Stimulated activated CD4-positive, alpha-beta T cell treated with anti-CD3 and anti-CD28 coated beads, Interleukin-1b, Interleukin-23, amount 100 ng/mL, for 24 hours (primary cell): ENCODE data around the gene EIF3L.

Experiments
- DNase-seq, 4 experiments: peaks; one replicate each; pipeline ENCODE4 v3.0.0-alpha.2; 2020; ENCODE audit warnings: low read depth in 4 of 4, low spot score in 1 of 4

The EIF3L gene

DNA sequence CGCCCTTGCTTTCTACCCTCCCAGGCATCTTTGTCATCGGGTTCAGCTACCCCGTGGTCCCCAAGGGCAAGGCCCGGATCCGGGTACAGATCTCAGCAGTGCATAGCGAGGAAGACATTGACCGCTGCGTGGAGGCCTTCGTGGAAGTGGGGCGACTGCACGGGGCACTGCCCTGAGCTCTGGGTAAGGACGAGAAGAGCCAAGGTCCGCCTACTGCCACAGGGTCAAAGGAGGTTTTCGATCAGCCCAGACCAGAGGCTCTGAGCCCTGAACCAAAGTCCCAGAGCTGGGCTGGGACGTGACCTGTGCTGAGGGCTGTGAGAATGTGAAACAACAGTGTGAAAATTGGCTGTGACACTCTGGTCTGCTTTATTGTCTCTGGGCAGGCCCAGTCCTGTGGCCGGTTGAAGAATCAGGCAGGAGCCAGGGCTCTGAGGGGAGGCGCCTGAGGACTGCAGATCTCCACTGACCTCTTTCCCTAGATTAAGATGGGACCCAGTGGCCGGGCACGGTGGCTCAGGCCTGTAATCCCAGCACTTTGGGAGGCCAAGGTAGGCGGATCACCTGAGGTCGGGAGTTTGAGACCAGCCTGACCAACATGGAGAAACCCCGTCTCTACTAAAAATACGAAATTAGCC lies 32.6 kb upstream of the EIF3L start:
- no peak for DNase-seq

DNA sequence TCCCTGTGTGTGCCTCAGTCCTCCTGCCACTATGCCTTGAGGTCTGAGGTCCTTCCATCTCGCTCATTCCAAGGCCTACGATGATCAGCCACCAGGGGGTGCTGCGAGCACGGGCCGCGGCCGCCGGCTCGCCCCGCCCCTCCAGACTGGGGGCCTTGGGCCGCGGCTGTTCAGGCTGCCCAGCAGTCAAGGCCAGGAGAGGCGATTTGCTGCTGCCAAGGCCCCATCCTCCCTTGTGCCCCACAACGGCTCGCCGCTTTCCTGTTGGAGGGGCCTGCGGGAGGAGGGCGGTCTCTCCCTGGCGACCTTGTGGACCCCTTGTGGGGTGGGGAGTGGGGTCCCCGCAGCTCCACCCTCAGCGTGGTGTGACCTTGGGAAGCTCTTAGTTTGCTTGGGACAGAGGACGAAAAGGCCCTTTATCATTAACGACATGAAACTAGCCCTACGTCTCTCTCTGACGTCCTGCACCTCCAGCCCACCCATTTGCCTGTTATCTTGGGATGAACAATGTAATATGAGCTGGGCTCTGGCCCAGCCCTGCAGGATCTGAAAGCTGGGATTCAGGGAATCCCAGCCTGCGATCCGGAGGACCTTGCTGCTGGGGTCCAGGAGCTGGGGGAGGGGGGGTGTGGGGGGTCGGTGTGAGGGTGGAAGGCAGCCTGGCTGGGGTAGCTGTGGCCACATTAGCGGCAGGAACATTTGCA lies 31.4 kb upstream of the EIF3L start:
- DNase-seq, result peak; percentile 67 to 84 (median 79)

DNA sequence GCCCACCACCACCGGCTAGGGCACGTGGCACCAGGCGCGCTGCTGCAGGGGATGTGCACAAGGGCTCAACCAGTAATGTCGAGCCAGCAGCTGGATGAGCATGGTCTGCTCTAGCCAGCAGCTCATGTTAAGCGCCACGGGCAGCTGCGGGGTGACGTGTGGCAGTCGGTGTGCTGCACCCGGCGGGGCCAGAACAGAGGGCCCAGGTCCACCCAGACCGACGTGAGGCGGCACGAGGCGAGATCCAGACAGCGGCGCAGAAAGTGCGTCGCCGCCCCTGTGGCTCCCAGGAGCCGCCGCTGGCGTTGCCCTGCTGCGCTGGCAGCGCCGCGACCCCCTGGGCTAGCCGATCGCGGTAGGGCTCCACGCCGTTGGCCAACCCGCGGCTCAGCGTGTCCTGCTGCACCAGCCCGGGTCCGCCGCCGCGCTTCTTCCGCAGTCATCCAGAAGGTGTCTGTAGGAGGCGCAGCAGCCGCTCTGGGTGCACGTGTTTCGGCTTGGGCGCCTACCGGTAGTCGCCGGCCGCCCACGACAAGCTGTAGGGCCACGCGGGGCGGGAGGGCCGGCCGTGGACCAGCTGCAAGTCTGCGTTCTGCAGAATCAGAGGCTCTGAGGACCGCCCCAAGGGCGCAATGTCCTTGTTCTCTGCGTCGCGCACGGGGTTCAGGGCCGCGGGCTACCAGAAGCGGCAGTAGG lies 30.7 kb upstream of the EIF3L start:
- DNase-seq, result peak in 3 of 4 experiments; percentile 38 to 52 (median 49)

DNA sequence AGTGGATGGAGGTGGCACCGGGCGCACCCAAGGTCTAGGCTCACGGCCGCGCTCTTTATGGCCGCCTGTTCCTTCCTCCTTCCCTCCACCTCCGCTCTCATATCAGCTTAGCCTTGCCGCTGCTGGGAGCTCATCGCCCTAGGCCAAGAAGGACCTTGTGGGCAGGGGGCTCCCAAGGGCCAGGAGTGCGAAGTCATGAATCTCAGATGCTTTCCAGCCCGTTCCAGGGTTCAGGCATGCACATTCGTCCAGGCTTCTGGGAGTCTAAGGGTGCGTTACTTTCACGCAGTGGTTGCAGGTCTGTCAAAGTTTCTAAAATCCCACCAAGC lies 30.1 kb upstream of the EIF3L start:
- no peak for DNase-seq

DNA sequence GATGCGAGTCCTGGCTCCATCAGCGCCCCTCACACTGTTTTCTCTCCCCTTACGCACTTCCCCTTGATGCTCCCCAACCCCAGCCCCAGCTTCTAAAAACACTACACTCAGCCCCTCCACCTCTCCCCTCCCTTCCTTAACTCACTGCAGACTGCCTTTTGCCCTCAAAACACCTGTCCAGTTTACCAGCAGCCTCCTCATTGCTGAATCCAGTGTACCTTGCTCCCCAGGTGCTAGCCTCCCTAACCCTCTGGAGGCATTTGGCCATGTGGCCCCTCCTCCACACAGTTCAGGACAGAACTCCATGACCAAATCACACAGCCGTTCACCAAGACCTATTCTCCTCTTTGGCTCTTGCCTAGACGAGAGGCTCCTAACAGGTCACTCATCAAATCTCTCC lies 28.9 kb upstream of the EIF3L start:
- DNase-seq, result no peak

DNA sequence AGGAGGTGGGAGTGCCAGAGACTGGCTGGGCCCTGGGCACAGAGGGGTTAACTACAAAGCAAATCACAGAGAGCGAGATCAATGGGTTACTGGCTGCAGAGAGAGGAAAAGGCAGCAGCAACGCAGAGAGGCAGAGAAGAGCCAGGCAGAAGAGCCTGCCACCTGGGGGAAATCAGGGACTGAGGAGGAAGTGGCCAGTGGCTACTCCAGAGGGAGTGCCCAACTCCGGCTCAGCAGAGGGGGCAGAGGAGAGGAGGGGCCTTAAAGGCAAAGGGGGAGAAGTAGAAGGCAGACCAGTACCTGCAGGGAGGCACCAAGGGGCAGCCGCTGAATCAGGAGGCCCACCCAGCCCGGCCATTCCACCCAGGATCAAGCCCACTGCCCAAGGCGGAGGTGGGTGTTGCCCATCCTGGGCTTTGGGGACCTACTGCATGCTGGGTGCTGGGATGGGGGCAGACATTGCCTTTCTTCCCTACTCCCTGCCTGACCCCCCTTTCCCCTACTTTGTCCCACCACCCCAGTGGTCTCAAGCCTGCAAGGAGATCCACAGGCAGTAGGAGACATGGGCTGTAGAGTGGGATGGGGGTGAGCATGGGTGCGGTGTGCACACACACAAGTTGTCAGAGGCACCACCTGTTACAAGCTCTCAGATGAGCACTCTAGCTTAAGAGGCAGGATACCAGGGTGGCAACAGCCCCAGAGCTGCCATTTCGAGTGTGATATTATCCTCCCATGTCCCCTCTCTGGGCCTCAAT lies 27.0 kb upstream of the EIF3L start:
- no peak for DNase-seq

DNA sequence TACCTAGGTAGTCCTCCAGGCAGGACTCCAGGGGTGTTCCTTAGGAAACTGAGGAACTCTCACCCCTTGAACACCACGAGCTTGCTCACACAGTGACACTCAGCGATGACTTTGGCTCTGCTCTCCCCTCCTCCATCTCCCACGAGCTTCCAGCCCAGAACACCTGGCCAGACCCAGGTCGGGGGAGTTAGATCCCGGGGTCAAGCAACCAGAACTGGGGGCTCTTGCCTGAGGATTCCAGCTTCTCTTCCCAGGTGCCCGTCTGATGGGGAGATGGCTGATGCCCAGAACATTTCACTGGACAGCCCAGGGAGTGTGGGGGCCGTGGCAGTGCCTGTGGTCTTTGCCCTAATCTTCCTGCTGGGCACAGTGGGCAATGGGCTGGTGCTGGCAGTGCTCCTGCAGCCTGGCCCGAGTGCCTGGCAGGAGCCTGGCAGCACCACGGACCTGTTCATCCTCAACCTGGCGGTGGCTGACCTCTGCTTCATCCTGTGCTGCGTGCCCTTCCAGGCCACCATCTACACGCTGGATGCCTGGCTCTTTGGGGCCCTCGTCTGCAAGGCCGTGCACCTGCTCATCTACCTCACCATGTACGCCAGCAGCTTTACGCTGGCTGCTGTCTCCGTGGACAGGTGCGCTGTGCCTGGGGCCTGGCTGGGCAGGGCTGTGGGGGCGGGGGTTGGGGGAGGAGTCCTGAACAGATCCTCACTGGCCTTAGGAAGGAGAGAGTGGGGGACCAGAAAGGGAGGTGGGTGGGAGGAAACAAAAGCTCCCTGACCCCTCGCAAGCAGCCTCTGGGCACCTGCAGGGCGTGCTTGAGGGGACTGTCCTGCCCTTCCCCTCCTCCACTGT lies 25.9 kb upstream of the EIF3L start, which contains the start of gene GALR3:
Gene GALR3 (plus strand): TSS at position 249 of the 852 bp plus-strand sequence. CDS start 25 bp downstream, at position 274.
- DNase-seq, result no peak

DNA sequence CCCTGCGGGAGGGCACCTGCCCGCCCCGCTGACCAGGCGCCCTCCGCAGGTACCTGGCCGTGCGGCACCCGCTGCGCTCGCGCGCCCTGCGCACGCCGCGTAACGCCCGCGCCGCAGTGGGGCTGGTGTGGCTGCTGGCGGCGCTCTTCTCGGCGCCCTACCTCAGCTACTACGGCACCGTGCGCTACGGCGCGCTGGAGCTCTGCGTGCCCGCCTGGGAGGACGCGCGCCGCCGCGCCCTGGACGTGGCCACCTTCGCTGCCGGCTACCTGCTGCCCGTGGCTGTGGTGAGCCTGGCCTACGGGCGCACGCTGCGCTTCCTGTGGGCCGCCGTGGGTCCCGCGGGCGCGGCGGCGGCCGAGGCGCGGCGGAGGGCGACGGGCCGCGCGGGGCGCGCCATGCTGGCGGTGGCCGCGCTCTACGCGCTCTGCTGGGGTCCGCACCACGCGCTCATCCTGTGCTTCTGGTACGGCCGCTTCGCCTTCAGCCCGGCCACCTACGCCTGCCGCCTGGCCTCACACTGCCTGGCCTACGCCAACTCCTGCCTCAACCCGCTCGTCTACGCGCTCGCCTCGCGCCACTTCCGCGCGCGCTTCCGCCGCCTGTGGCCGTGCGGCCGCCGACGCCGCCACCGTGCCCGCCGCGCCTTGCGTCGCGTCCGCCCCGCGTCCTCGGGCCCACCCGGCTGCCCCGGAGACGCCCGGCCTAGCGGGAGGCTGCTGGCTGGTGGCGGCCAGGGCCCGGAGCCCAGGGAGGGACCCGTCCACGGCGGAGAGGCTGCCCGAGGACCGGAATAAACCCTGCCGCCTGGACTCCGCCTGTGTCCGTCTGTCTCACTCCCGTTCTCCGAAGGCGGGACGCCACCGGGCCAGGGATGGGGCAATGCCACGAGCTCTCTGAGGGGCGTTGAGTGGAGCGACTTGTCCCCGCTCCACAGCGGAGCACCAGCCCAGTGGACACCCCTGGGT lies 24.3 kb upstream of the EIF3L start:
- no peak for DNase-seq

DNA sequence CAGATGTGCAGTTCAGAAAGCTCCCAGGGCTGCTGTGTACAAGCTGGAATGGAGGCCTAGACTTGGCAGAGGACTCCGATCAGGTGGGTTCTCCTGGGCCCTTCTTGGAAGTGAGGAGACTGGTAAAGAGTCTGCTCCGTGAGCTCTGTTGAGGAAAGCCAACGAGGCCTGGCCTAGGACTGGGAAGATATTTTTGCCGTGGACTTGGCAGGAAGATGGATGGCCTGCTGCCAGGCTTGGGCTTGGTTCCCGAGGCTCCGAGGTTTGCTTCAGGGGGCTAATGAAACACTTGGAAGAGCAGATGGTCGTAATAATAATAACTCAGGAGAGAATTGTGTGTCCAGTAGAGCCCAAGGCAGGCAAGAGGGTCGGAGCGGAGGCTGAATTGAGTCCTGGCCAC lies 22.2 kb upstream of the EIF3L start:
- DNase-seq, result no peak

DNA sequence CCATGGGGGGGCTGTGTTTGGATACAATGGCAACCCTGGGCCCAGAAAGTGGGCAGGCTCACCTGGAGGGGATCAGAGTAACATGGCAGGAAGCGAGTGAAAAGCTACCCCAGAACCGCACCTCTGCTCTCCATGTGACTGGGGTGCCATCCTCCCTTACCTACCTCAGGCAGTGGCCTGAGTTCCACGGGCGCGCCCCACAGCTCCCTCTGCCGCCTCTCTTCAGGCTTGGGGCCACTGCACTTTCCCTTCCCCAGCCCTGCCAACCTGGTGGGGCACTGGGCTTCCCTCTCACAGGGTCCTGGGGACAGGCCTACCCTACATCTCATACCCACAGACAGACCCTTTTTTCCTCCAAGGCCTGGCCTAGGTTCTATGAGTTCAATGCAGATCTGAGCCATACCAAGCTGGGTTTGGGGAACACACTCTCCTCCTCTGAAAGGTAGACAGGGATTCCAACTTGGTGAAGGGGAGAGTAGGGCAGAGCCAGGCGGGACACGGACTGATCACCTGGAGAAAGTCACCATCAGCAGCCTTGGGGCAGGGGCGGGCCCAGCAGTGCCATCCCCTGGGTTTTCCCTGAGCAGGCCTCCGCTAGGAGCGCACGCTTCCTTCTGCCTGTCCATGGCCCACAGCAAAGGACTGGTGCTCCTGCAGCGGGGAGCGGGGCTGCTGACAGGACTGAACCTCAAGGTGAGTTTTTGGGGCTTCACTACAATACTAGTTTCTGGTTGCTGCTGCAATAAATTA lies 19.0 kb upstream of the EIF3L start:
- no peak for DNase-seq

DNA sequence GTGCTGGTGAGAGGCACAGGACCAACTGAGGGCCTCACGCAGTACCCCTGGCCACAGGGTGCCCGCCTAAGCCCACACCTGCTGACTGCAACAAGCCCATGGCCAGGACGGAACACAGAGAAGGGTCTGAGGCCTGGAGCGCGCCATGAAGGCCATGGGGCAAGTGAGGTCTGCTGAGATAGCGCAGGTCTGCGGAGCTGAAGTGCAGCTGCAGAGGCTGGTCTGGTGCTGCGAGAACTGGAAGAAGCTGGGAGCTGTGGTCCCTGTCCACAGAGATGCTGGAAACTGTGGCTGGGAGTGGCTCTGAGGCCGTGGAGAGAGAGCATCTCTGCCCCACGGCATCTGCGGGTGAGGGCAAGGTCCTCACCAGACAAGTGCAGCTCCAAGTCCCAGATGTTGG lies 17.7 kb upstream of the EIF3L start:
- no peak for DNase-seq

DNA sequence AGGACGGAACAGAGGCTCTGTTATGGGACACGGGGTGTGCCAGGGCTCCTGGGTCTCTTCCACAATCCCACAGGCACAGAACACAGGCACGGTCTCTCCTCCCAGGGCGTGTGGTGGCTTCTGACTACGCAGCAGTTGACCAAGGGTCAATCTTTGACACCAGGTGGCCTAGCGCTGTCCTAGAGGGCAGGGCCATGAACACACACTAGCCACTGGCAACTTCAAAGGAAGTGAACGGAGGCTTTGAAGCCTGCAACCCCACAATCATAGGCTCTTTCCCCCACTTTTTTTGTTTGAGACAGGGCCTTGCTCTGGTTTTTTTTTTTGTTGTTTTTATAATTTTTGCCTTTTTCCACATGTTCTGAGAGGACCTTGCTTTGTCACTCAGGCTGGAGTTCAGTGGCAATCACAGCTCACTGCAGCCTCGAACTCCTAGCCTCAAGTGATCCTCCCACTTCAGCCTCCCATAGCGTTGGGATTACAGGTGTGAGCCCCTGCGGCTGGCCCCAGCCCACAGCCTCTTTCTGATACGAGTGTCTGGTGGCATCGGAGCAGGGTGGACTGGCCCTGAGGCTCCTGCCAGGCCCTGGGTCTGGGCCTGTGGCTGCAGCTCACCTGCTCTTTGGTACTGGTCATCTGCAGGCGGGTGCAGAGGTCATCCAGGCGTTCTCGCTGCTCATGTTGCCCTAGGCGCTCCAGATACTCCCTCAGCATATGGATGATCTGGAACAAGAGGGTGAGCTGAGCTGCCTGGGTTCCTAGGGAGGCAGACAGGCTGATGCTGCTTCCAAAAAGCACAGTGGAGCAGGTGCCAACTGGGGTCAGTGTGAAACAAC lies 17.0 kb upstream of the EIF3L start:
- DNase-seq, result no peak

DNA sequence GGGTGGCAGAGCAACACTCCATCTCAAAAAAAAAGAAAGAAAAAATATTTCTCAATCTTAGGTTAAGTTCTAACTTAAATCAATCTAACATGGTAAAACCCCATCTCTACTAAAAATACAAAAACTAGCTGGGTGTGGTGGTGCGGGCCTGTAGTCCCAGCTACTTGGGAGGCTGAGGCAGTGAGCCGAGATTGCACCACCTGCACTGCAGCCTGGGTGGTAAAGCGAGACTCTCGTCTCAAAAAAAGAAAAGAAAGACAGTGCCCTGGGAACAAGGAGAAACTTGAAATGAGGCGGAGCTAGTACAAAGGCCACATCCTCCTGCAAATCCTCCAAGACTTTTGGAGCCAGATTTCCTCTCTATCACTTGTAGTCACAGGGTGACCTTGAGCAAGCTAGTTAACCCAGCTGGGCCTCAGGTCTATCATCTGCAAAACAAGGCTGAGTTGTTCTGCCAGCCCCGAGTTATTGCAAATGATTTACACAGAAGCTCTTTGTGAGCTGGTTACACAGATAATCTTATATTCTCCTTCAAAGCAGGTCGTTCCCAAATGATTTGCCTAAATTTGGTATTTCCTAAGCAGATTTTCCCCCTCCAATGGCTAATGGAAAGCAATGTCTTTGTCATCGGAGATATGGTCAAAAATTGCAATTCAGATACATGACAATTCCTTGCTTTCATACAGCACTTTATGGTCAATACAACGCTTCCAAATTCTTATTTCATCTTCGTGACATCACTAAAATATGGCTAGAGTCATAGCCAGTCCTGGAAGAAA lies 7.0 kb upstream of the EIF3L start:
- DNase-seq, result no peak

DNA sequence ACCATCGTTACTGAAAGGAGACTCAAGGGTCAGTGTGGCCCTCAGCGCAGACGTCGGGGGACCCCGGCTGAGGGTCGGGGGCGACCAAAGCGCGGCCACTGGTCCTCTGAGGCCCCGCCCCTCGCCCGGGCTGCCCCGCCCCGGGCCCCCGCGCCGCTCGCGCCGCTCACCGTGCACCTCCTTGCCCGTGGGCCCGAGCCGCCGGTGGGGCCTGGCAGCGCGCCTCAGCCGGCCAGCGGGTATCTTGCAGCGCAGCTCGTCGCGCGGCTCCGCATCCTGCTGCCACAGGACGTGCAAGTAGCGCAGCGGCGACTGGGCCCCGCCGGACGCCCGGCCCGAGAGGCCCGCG lies 5.5 kb upstream of the EIF3L start:
- peak in 2 of 4 experiments; percentile 25 to 33 for DNase-seq

DNA sequence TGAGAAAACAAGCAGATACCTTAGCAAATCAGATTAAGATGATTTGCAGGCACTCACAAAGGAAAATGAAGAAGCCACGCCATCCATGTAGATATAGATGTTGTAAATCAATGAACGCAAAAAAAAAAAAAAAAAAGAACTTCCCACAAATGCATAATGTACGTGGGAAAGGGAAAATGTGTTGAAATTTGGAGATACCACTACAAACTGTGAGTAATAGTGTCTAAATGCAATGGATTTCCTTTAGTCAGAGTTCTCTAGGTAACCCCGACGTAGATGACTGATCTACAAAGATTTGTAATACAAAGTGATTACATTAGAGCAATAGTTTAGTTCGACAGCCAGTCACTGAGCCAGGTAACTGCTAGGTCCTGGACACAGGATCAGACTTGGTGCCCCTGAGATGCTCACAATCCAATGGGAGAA lies 4.3 kb upstream of the EIF3L start:
- DNase-seq, result no peak

DNA sequence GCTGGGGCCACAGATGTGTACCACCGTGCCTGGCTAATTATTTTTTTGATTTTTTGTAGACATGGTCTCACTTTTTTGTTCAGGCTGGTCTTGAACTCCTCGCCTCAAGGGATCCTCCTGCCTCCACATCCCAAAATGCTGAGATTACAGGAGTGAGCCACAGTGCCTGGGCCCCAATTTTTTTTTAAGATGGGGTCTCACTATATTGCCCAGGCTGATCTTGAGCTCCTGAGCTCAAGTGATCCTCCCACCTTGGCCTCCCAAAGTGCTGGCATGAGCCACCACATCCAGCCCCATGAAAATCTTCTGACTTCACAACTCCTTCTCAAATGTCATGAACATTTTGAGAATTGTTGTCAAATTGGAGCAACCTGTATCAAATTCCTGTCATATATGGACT lies 2.8 kb upstream of the EIF3L start:
- no peak for DNase-seq

DNA sequence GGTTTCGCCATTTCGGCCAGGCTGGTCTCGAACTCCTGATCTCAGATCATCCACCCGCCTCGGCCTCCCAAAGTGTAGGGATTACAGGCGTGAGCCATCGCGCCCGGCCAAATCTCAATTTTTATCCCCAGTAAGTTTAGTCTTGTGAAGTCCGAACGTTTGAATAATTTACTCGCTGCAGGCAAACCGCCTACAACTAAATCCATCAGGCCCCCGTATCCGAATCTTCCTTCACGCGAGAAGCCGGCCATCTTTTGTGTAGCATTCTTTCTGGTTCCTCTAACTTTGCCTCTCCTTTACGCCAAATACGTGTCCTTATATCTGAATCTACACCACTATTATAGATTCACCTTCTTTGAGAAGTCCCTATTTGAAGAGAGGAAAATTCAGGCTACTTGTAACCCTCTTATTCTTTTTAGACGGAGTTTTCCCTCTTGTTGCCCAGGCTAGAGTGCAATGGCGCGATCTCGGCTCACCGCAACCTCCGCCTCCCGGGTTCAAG lies 581 bp upstream of the EIF3L start:
- DNase-seq, result no peak
